ENCODE results near the gene GPR146. TPM values are rescaled to one million over a fixed set of nuclear protein-coding genes. Genes with fewer than 3 reads are reported as not detected.

Gene GPR146
- polyA plus RNA-seq, 1 experiment: 0.69 TPM

DNA sequence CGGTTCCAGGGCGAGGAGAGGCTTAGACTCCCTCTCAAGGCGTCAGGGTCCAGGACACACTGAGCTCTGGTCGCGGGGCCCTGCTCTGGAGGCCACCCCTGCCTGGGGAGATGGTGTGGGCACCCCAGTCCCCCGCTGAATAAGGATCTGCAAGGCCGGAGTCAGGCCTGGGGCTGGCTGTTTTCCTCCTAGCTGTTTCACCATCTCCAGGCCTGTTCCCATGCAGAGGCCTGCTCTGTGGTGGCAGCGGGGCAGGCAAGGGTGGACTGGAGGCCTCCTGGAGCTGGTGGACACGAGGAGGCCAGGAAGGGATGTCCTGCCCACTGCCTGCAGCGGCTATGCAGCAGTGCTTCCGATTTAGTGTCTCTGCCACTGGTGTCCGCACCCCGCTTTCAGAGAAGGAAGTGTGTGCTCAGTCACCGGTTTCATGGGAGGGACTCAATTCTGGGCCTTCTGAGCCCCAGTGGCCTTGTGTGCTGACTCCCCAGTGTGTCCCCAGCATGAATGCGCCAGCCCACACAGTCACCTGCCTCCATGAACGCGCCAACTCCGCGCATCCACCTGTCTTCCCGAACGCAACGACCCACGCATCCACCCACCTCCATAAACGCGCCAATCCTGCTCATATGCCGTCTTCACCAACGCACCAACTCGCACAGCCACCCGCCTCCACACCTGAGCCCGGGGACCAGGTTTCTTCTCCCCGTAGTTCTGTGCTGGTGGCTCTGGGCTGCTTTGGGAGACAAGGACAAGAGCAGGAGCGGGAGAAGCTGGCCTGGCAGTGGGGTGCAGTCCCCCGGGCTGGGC, 14.5 kb upstream of the GPR146 start:
- Histone ChIP-seq H3K27me3 (ENCODE audit: control insufficient read depth, insufficient read depth, low read length) (no peaks in the 10 kb centered on the region), H3K27ac (ENCODE audit: low read depth, low read length) (no peak overlapping the region), H3K9me3 (ENCODE audit: control insufficient read depth, insufficient read depth, low read length) (no peaks in the 10 kb centered on the region; the same call in 1 of the 2 replicates), H3K4me3 (ENCODE audit: low read depth, low read length) (no peak overlapping the region)
- ChIA-PET POLR2A (no interaction called here), CTCF (no interaction called here)
- no peak for DNase-seq (ENCODE audit: low read depth, low spot score)
- TF ChIP-seq, protein P1, sequence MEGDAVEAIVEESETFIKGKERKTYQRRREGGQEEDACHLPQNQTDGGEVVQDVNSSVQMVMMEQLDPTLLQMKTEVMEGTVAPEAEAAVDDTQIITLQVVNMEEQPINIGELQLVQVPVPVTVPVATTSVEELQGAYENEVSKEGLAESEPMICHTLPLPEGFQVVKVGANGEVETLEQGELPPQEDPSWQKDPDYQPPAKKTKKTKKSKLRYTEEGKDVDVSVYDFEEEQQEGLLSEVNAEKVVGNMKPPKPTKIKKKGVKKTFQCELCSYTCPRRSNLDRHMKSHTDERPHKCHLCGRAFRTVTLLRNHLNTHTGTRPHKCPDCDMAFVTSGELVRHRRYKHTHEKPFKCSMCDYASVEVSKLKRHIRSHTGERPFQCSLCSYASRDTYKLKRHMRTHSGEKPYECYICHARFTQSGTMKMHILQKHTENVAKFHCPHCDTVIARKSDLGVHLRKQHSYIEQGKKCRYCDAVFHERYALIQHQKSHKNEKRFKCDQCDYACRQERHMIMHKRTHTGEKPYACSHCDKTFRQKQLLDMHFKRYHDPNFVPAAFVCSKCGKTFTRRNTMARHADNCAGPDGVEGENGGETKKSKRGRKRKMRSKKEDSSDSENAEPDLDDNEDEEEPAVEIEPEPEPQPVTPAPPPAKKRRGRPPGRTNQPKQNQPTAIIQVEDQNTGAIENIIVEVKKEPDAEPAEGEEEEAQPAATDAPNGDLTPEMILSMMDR (IDR thresholded peaks at IDR 0.05; ENCODE audit: low read depth, low read length): no peak

DNA sequence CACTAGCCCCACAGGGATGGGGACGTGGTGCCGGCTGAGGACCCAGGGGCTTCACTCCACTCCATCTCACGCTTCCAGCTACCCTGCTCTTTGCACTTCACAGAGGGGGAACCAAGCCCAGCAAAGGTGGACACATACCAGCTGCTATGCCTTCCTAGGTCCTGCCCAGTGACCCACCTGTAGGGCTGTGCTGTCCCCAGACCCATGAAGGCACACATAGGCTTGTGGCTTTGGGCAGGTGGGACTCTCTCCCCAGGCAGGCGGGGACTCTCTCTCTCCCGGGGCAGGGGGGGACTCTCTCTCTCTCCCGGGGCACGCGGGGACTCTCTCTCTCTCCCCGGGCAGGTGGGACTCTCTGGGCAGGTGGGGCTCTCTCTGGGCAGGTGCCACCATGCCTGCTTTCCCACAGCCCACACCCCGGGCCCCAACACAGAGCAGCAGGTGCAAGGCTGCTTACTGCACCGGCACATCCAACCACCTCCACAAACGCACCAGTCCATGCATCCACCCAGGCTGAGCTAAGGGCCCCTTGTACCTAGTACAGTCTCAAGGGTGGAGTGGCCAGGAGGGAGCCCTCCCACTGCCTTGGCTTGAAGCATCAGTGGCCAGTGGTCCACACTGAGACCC, 13.8 kb upstream of the GPR146 start:
- Histone ChIP-seq H3K9me3 (ENCODE audit: control insufficient read depth, insufficient read depth, low read length) (peaks cover 3% of the 10 kb centered on the region), H3K27ac (ENCODE audit: low read depth, low read length) (no peak overlapping the region), H3K27me3 (ENCODE audit: control insufficient read depth, insufficient read depth, low read length) (no peaks in the 10 kb centered on the region), H3K4me3 (ENCODE audit: low read depth, low read length) (no peak overlapping the region)
- CTCF ChIA-PET: no interaction called here
- TF ChIP-seq, protein P1 (IDR thresholded peaks at IDR 0.05; ENCODE audit: low read depth, low read length): no peak
- DNase-seq (ENCODE audit: low read depth, low spot score): no peak
- POLR2A ChIA-PET: no interaction called here

DNA sequence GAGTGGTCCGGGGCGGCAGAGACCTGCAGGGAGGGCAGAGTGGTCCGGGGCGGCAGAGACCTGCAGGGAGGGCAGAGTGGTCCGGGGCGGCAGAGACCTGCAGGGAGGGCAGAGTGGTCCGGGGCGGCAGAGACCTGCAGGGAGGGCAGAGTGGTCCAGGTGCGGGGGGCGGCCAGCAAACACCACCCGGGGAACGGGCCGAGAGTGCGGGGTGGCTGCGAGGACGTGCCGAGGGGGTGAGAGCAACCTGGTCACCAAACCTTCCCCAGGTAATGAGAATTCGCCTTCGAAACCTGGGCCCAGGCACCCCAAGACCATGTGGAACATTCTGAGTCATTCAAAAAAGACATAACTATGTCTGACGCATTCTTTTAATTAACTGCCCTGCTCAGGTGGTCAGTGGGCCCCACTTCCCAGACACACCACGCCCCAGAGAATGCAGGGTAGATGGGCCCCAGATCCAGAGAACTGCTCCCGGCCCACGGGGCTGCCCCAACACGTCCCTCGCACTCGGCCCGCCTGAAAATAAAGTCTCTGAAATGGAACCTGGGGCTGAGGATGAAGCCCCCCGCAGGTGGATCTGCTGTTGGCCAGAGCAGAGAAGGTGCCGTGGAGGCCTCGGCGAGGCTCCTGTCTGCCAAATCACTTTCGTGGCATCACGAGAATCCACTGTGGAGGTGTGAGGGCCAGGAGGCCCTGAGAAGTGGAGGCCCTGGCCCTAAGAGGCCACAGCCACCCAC, 12.5 kb upstream of the GPR146 start:
- H3K9me3 ChIP-seq (ENCODE audit: control insufficient read depth, insufficient read depth, low read length): peaks cover 9% of the 10 kb centered on the region
- no peak overlapping the region for H3K4me3 ChIP-seq (ENCODE audit: low read depth, low read length)
- DNase-seq (ENCODE audit: low read depth, low spot score): no peak
- H3K27me3 ChIP-seq (ENCODE audit: control insufficient read depth, insufficient read depth, low read length): no peaks in the 10 kb centered on the region
- ChIA-PET POLR2A (no interaction called here), CTCF (no interaction called here)
- TF ChIP-seq, protein P1 (IDR thresholded peaks at IDR 0.05; ENCODE audit: low read depth, low read length): no peak
- no peak overlapping the region for H3K27ac ChIP-seq (ENCODE audit: low read depth, low read length)

DNA sequence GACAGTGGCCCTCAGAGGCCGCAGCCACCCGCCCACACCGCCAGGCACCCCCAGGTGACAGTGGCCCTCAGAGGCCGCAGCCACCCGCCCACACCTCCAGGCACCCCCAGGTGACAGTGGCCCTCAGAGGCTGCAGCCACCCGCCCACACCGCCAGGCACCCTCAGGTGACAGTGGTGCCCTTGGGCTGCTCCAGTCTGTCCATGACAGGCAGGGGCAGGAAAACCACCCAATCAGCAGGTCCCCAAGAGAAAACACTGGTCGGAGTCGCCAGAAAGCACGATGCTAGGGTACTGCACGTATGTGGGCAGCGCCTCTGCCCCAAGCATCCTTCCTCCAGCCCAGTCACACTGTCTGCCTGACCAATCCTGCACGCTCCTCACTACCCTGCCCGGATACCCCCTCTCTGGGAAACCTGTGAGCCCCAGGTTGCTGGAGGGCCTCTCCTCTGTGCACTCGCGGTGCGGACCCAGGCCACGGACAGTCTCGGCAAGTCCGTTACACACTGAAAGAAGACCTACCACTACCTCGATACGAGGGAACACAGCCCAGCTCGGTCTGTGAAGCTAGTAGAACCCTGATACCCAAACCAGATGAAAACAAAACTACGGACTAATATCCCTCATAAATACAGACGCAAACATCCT, 11.7 kb upstream of the GPR146 start:
- no peaks in the 10 kb centered on the region for H3K27me3 ChIP-seq (ENCODE audit: control insufficient read depth, insufficient read depth, low read length)
- peaks cover 9% of the 10 kb centered on the region for H3K9me3 ChIP-seq (ENCODE audit: control insufficient read depth, insufficient read depth, low read length)
- TF ChIP-seq, protein P1 (IDR thresholded peaks at IDR 0.05; ENCODE audit: low read depth, low read length): no peak
- DNase-seq (ENCODE audit: low read depth, low spot score): no peak
- no peak overlapping the region for H3K4me3 ChIP-seq (ENCODE audit: low read depth, low read length)
- ChIA-PET POLR2A (no interaction called here), CTCF (no interaction called here)
- no peak overlapping the region for H3K27ac ChIP-seq (ENCODE audit: low read depth, low read length)
